HG03039 (cell line): Measurements from ENCODE around the gene EVC.

ENCODE experiments used
- ATAC-seq: cut with Tn5 transposase; IDR thresholded peaks from one replicate; pipeline ENCODE4 v1.9.1; 2021; ENCODE audit warnings: mild to moderate bottlenecking, moderate library complexity; ENCODE audit not compliant: unreplicated experiment

Gene EVC

GRCh38 chr4:5783486-5783885, 72.5 kb downstream of the EVC start:
- ATAC-seq = no peak

- no peak for ATAC-seq
Observed at GRCh38 chr4:5784021-5784420, 73.0 kb downstream of the EVC start.

DNA sequence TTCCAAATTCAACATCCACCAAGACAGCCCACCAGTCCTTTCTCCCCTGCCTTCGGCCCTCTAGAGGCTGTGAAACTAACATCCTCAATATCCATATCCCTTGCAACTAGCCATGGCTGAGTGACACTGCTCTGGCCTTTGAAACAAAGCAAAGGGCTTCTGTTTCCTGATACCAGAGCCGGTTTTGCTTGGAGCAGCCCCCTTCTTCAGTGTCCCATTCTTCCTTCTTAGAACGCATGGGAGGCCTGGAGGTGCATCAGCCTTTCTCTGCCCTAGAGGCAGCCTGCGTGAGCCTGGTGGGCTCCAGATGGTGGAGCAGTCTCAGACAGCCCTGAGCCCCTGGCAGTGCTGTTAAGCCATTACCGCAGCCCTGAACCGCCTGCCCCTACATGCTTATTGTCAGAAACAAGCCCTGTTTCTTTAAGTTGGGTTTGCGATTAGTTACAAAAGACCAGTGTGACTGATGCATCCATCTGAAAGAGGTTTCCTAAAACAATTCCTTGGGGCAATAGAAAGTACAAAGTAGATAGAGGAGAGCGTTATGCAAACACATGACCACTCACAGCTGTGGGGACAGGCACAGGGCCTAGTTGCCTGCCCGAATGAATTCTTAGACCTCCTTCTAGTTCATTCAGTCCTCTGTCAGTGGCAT, 74.1 kb downstream of the EVC start:
- ATAC-seq = no peak

DNA sequence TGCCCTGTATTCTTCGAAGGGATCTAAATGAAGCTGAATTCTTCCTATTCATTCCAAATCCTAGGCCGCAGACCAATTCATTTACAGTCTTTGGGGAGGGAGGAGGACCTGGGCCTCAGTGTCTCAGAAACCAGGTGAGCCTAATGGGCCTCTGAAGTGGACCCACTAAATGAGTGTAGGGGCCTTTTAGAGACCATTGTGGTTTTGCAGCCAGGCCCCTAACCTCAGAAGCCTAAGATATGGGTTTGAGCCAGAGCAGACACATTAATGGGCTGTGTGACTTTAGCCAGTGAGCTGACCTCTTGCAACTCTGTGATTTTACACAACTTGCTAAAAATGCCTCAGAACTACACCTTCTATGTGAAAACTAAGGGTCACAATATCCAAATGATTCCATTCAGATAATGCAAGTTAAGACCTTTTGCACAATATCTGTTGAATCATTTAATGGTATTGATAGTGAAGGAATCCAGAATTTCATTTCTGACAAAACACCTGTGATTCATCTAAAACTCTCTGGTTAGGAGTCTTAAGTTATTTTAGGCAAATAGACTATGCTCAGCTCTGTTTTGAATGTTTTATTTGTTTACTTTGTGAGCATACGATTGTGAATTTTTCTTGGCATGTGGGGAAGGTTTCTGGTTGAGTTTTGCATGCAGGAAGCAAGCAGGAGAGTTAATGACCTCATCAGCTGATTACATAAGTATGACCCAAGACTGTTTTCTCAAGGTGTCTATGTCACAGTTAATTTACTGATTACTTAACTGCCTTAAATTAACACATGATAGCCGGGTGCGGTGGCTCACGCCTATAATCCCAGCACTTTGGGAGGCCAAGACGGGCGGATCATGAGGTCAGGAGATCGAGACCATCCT, 75.0 kb downstream of the EVC start:
- no peak for ATAC-seq

- ATAC-seq = no peak
Observed at GRCh38 chr4:5787311-5787710, 76.3 kb downstream of the EVC start.

- no peak for ATAC-seq
Observed at GRCh38 chr4:5788144-5788543, 77.1 kb downstream of the EVC start.

- ATAC-seq = no peak
Observed at GRCh38 chr4:5789141-5789540, 78.1 kb downstream of the EVC start.

GRCh38 chr4:5790546-5790857, 79.5 kb downstream of the EVC start:
- ATAC-seq = no peak

GRCh38 chr4:5791654-5792053, 80.7 kb downstream of the EVC start:
- ATAC-seq = no peak

DNA sequence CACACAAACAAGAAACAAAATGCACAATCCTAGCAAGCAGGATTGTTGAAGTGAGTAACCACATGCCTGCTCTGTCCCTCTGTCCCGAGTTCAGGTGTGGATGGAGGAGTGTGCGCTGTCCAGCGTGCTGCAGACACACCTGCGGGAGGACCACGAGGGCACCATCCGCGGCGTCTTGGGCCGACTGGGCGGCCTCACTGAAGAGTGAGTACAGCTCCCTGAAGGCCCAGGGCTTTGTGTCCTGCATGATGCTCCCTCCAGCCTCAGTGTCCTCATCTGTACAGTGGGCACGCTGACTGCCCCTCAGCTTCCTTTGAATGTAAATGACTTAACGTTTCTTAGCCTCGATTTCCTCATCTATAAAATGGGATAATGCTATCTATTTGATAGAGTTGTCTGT, 82.5 kb downstream of the EVC start:
- ATAC-seq = no peak

- ATAC-seq = no peak
Observed at GRCh38 chr4:5795580-5795979, 84.6 kb downstream of the EVC start.

DNA sequence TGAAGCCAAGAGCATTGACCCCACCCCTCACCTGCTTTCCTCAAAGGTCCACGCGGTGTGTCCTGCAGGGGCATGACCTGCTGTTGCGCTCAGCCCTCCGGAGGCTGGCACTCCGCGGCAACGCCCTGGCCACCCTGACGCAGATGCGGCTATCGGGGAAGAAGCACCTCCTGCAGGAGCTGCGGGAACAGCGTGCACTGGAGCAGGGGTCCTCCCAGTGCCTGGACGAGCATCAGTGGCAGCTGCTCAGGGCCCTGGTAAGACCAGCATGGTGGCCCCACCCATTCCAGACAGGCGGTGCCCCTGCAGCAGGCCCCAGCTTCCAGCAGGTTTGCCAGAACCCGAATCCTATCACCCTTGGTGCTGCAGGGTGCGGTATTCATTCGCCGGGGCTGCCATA, 86.0 kb downstream of the EVC start:
- no peak for ATAC-seq

- no peak for ATAC-seq
Observed at GRCh38 chr4:5797866-5798265, 86.9 kb downstream of the EVC start.

DNA sequence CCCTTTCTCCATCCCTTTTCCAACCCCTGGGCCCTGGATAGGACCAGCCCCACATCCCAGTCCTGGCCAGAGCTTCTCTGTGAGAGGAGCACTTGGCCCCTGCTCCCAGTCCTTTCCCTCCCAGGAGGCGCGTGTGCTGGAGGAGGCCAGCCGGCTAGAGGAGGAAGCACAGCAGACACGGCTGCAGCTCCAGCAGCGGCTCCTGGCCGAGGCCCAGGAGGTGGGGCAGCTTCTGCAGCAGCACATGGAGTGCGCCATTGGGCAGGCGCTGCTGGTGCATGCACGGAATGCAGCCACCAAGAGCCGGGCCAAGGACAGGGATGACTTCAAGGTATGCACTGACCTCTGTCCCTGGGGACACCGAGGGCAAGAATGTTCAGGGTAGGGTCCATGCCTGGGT, 87.5 kb downstream of the EVC start:
- ATAC-seq = no peak

DNA sequence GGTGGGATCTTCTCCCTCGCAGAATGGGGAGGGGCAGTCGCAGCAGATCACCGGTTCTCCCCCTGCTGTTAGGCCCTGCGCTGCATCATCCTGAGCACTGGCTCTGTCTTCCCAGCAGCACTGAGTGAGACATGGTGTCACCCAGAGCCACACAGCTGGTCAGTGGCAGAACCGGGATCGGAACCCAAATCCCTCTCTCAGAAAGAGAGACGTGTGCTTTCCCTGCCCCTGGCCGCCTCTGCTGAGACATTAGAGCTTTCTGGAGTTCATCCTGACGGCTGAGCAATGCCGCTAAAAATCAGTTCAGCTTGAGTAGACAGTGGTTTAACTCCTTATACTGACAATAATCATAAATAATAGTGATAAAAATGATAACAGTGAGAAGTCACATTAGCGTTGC, 87.9 kb downstream of the EVC start:
- ATAC-seq = no peak

GRCh38 chr4:5799406-5799805, 88.4 kb downstream of the EVC start:
- no peak for ATAC-seq

GRCh38 chr4:5800496-5800895, 89.5 kb downstream of the EVC start:
- ATAC-seq = no peak

DNA sequence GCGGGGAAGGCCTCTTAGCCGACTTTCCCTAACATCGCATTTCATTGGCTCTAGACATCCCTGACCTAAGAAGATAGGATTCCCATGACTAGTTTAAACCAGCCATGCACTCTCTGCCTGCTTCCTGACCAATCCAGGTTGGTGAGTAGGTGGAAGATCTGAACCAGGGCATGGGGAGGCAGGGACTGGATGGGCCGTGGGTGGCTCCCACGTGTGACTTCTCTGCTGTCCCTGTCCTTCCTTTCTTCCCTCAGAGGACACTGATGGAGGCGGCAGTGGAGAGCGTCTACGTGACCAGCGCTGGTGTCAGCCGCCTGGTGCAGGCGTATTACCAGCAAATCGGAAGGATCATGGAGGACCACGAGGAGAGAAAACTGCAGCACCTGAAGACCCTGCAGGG, 90.7 kb downstream of the EVC start:
- ATAC-seq = no peak

GRCh38 chr4:5802565-5802964, 91.6 kb downstream of the EVC start:
- ATAC-seq = no peak

- no peak for ATAC-seq
Observed at GRCh38 chr4:5804656-5805055, 93.7 kb downstream of the EVC start.

- no peak for ATAC-seq
Observed at GRCh38 chr4:5805270-5805669, 94.3 kb downstream of the EVC start.

- no peak for ATAC-seq
Observed at GRCh38 chr4:5808081-5808741, 97.2 kb downstream of the EVC start.
